GM12878 (cell line): ENCODE measurements around the gene ZNF761. TPM values are rescaled to one million over a fixed set of nuclear protein-coding genes. Genes with fewer than 3 reads are reported as not detected.

Source experiments
- ATAC-seq: fragments of 200-7000 bp; cut with Tn5 transposase; 3 replicates; pipeline ENCODE4 v1.9.1; 2020; ENCODE audit warnings: mild to moderate bottlenecking, moderate library complexity
- BruUV-seq: library from RNA; stranded (reverse); fragments of 400-500 nt; replicated peaks from 2 replicates; lab custom pipeline; 2021; lab: Mats Ljungman, UMichigan
- CTCF ChIA-PET: fragments of 300-600 bp; sonication (Branson Sonifier 250); formaldehyde crosslinking; extraction: SDS; loops from one replicate; lab custom pipeline; 2021; ENCODE audit warnings: inconsistent platforms; lab: Yijun Ruan, JAX
- POLR2A ChIA-PET: fragments of 350-600 bp; formaldehyde crosslinking; extraction: SDS; loops from one replicate; lab custom pipeline; 2021; ENCODE audit warnings: inconsistent platforms; lab: Charles Lee
- RAD21 ChIA-PET: fragments of 300-600 bp; sonication (Branson Sonifier 250); formaldehyde crosslinking; loops from one replicate; lab custom pipeline; 2023; ENCODE audit warnings: antibody characterized with exemption; ENCODE audit not compliant: unreplicated experiment; lab: Charles Lee
- SMC1A ChIA-PET: fragments of 300-600 bp; sonication (Branson Sonifier 250); formaldehyde crosslinking; loops from one replicate; lab custom pipeline; 2023; ENCODE audit not compliant: unreplicated experiment, uncharacterized antibody; lab: Charles Lee
- DNase-seq: peaks from one replicate; pipeline ENCODE4 v3.0.0-alpha.2; 2011; ENCODE audit warnings: low read depth, low spot score
- FAIRE-seq: peaks from 3 replicates; lab custom pipeline; 2011; peaks lifted over from hg19 to GRCh38; lab: Jason Lieb, UNC
- H2AFZ ChIP-seq: 2 replicates; pipeline ENCODE4 v1.6.0; 2011; ENCODE audit warnings: low read depth, low read length, control low read depth; ENCODE audit not compliant: control insufficient read depth
- H3K27ac ChIP-seq: 2 replicates; pipeline ENCODE4 v1.5.1; 2011; ENCODE audit warnings: control low read depth; ENCODE audit not compliant: control insufficient read depth, insufficient read depth
- H3K27me3 ChIP-seq, 2 experiments: replicated peaks in 1 of 2; 2 replicates each; pipeline versions ENCODE4 v1.6.0 to v1.6.1; 2011; ENCODE audit warnings: low read length in 1 of 2; ENCODE audit not compliant: control insufficient read depth in 2 of 2, insufficient read depth in 2 of 2
- H3K36me3 ChIP-seq, 2 experiments: 2 replicates each; pipeline ENCODE4 v1.5.1; 2011; ENCODE audit warnings: low read length in 1 of 2; ENCODE audit not compliant: control insufficient read depth in 2 of 2, insufficient read depth in 2 of 2
- H3K4me1 ChIP-seq: 2 replicates; pipeline ENCODE4 v1.6.1; 2011; ENCODE audit warnings: mild to moderate bottlenecking, low read length, moderate library complexity, mixed read lengths; ENCODE audit not compliant: control insufficient read depth, insufficient read depth
- H3K4me2 ChIP-seq: 2 replicates; pipeline ENCODE4 v1.6.0; 2011; ENCODE audit warnings: control low read depth; ENCODE audit not compliant: control insufficient read depth, insufficient read depth
- H3K4me3 ChIP-seq: fragments of 200-600 bp; sonication (generic); 2 replicates; pipeline ENCODE4 v1.5.1; 2016
- H3K79me2 ChIP-seq: 2 replicates; pipeline ENCODE4 v1.6.0; 2011; ENCODE audit warnings: low read length; ENCODE audit not compliant: control insufficient read depth, insufficient read depth
- H3K9ac ChIP-seq: 2 replicates; pipeline ENCODE4 v1.8.0; 2011; ENCODE audit warnings: low read length, control low read depth, mixed read lengths; ENCODE audit not compliant: control insufficient read depth, insufficient read depth
- H3K9me3 ChIP-seq: replicated peaks from 3 replicates; pipeline ENCODE4 v1.5.1; 2011; ENCODE audit warnings: mild to moderate bottlenecking, low read length; ENCODE audit not compliant: control insufficient read depth, insufficient read depth
- H4K20me1 ChIP-seq: 2 replicates; pipeline ENCODE4 v1.6.0; 2011; ENCODE audit not compliant: control insufficient read depth, insufficient read depth
- ATF3 ChIP-seq: IDR thresholded peaks from 2 replicates; pipeline ENCODE4 v1.6.1; 2011; ENCODE audit warnings: low read depth, mild to moderate bottlenecking, low read length, moderate library complexity, borderline replicate concordance; ENCODE audit errors: extremely low read depth
- BMI1 ChIP-seq: fragments of 450-650 bp; IDR thresholded peaks from 2 replicates; pipeline ENCODE4 v1.6.1; 2016; ENCODE audit warnings: mild to moderate bottlenecking, moderate library complexity, borderline replicate concordance
- CBX3 ChIP-seq: fragments of 200-600 bp; sonication (generic); IDR thresholded peaks from 2 replicates; pipeline ENCODE4 v1.6.1; 2016; ENCODE audit warnings: low read depth, borderline replicate concordance
- CEBPB ChIP-seq, 2 experiments: fragments of 150-350 bp in 1 of 2; IDR thresholded peaks; 2 replicates each; pipeline ENCODE4 v1.6.1; 2012 to 2014; ENCODE audit warnings: low read depth in 2 of 2, low read length in 2 of 2, borderline replicate concordance in 1 of 2, inconsistent platforms in 1 of 2
- E2F4 ChIP-seq: IDR thresholded peaks from 2 replicates; pipeline ENCODE4 v1.6.1; 2012; ENCODE audit warnings: low read depth, low read length, improper control_type of control experiment
- HDAC6 ChIP-seq: fragments of 200-600 bp; sonication (generic); IDR thresholded peaks from one replicate; pipeline ENCODE4 v1.8.0; 2017; ENCODE audit warnings: antibody characterized with exemption; ENCODE audit not compliant: unreplicated experiment
- MLLT1 ChIP-seq: fragments of 450-650 bp; IDR thresholded peaks from 2 replicates; pipeline ENCODE4 v1.6.1; 2016; ENCODE audit warnings: mild to moderate bottlenecking
- MXI1 ChIP-seq: fragments of 150-350 bp; IDR thresholded peaks from 2 replicates; pipeline ENCODE4 v1.6.1; 2011; ENCODE audit warnings: low read depth, mild to moderate bottlenecking, inconsistent platforms, low read length, improper control_type of control experiment
- NFIC ChIP-seq: IDR thresholded peaks from 2 replicates; pipeline ENCODE4 v1.6.1; 2012; ENCODE audit warnings: low read depth, mild to moderate bottlenecking, inconsistent platforms, low read length, moderate library complexity
- NR2C2 ChIP-seq: IDR thresholded peaks from 2 replicates; pipeline ENCODE4 v1.6.1; 2011; ENCODE audit warnings: borderline replicate concordance, low read depth; ENCODE audit not compliant: control insufficient read depth, insufficient read length
- NR2F1 ChIP-seq: fragments of 450-650 bp; conservative IDR thresholded peaks from 2 replicates; pipeline ENCODE4 v1.6.1; 2017; ENCODE audit warnings: mild to moderate bottlenecking
- PAX8 ChIP-seq: fragments of 450-650 bp; IDR thresholded peaks from 2 replicates; pipeline ENCODE4 v1.6.1; 2017; ENCODE audit warnings: mild to moderate bottlenecking, moderate library complexity
- PRDM15 ChIP-seq: fragments of 450-650 bp; formaldehyde crosslinking; IDR thresholded peaks from 2 replicates; pipeline ENCODE4 v1.4.0; 2020; ENCODE audit warnings: mild to moderate bottlenecking, moderate library complexity
- SPI1 ChIP-seq: IDR thresholded peaks from 2 replicates; pipeline ENCODE4 v1.6.1; 2011; ENCODE audit warnings: low read depth, mild to moderate bottlenecking, low read length, moderate library complexity, borderline replicate concordance; ENCODE audit not compliant: insufficient read depth
- TARDBP ChIP-seq: IDR thresholded peaks from 2 replicates; pipeline ENCODE4 v1.6.1; 2016; ENCODE audit warnings: borderline replicate concordance
- TCF12 ChIP-seq: IDR thresholded peaks from 2 replicates; pipeline ENCODE4 v1.6.1; 2011; ENCODE audit warnings: low read depth, mild to moderate bottlenecking, low read length
- USF2 ChIP-seq: IDR thresholded peaks from 2 replicates; pipeline ENCODE4 v1.6.1; 2011; ENCODE audit warnings: low read depth, low read length, improper control_type of control experiment, borderline replicate concordance
- ZBED1 ChIP-seq: IDR thresholded peaks from 2 replicates; pipeline ENCODE4 v1.6.1; 2016; ENCODE audit warnings: borderline replicate concordance
- WGBS: methylation state at CpG from one replicate; pipeline ENCODE4 v1.1.6; 2016; ENCODE audit warnings: low lambda C conversion rate; ENCODE audit not compliant: insufficient replicate concordance, insufficient coverage; ENCODE audit errors: missing lambda C conversion rate; 5-methylcytosine and 5-hydroxymethylcytosine counted together
- in situ Hi-C: fragments of 300-500 bp; cut with MboI; formaldehyde crosslinking; loops from 9 replicates; pipeline ENCODE4 v1.14.3; 2018; ENCODE audit warnings: mixed read lengths
- intact Hi-C: fragments of 100-400 bp; cut with micrococcal nuclease; formaldehyde crosslinking; loops from one replicate; pipeline ENCODE4 v1.14.2; 2022; ENCODE audit not compliant: unreplicated experiment
- polyA plus RNA-seq, 11 experiments: library from polyadenylated mRNA; depleted of rRNA in 4 of 11; unstranded in 6 of 11; stranded (reverse) in 5 of 11; fragments of >200 nt; fragmentation: Nextera tagmentation in 4 of 11; fragmentation: Illumina TruSeq in 1 of 11; extraction: Ambion mirVana in 4 of 11; extraction: Trizol in 1 of 11; gene quantifications; 1 replicate in 1 of 11; 2 replicates in 10 of 11; pipeline versions ENCODE4 v1.2.1 to v1.2.3, GENCODE V29; 2011 to 2016; ENCODE audit warnings: inconsistent platforms in 2 of 11, missing spikeins in 2 of 11, low read depth in 1 of 11
- total RNA-seq, 4 experiments: library from RNA; depleted of rRNA in 3 of 4; stranded (reverse); fragments of >200 nt in 3 of 4; fragmentation: Illumina TruSeq in 1 of 4; extraction: Trizol in 1 of 4; gene quantifications; 2 replicates each; pipeline versions ENCODE4 v1.2.1 to v1.2.3, GENCODE V29; 2013 to 2021

ZNF761 gene
- total and polyA plus RNA-seq, 10 of the 15 experiments (the other 5 are each of a cell fraction or from before 2014, with no cell fraction given) = 7.9 to 22.7 (median 10.6) TPM

GRCh38 chr19:53462861-53463260 is 31.1 kb downstream of the ZNF761 start:
- intact Hi-C loops (no loop called here), in situ Hi-C loops (no loop called here)
- Histone ChIP-seq H4K20me1 (no peaks in the 10 kb centered on the region), H3K79me2 (peaks cover 1% of the 10 kb centered on the region; the same call in 1 of the 2 replicates), H3K27ac (no peak overlapping the region), H3K4me2 (no peak overlapping the region), H3K4me1 (no peaks in the 10 kb centered on the region), H2AFZ (no peak overlapping the region), H3K9me3 (no peaks in the 10 kb centered on the region; the same call in 1 of the 3 replicates), H3K36me3 (no peaks in the 10 kb centered on the region), H3K27me3 (no peaks in the 10 kb centered on the region), H3K9ac (no peak overlapping the region), H3K4me3 (no peak overlapping the region)
- FAIRE-seq = no peak
- WGBS = 82% methylated on average over 14 of the region's 14 CpGs
- POLR2A ChIA-PET = no interaction called here
- no peak for ATAC-seq
- TF ChIP-seq ATF3 (no peak), NR2F1 (no peak), CBX3 (no peak), SPI1 (no peak), TARDBP (no peak), BMI1 (no peak), PRDM15 (no peak), CEBPB (IDR thresholded peaks at IDR 0.05; ENCODE audit: borderline replicate concordance in 1 of 2, low read depth in 2 of 2, low read length in 2 of 2) (no peak), TCF12 (no peak), MLLT1 (no peak), HDAC6 (no peak), E2F4 (no peak), MXI1 (no peak), NR2C2 (no peak), NFIC (no peak), ZBED1 (no peak), PAX8 (no peak), USF2 (no peak)
- RAD21 ChIA-PET = no interaction called here
- no peak for DNase-seq
- CTCF ChIA-PET = no interaction called here
- BruUV-seq = no TSS peak
- SMC1A ChIA-PET = no interaction called here
